Hepatic stellate cell (primary cell): ENCODE results near the gene MCOLN1.

Experiments
- DNase-seq: peaks from one replicate; pipeline ENCODE4 v3.0.0; 2011; ENCODE audit warnings: low spot score

MCOLN1 gene

GRCh38 chr19:7542556-7543348 is 20.3 kb downstream of the MCOLN1 start:
- DNase-seq = no peak

- no peak for DNase-seq
Measured at GRCh38 chr19:7544626-7545025, 22.2 kb downstream of the MCOLN1 start.

GRCh38 chr19:7545300-7545699 is 22.9 kb downstream of the MCOLN1 start:
- DNase-seq = no peak

GRCh38 chr19:7545904-7546303 is 23.5 kb downstream of the MCOLN1 start:
- DNase-seq = no peak

- DNase-seq = no peak
Measured at GRCh38 chr19:7547159-7547558, 24.7 kb downstream of the MCOLN1 start.

GRCh38 chr19:7549429-7550148 is 27.2 kb downstream of the MCOLN1 start:
- no peak for DNase-seq

- DNase-seq = no peak
Measured at GRCh38 chr19:7550169-7550770, 27.8 kb downstream of the MCOLN1 start.

- DNase-seq = peak; percentile 46
Measured at GRCh38 chr19:7550987-7551761, 28.8 kb downstream of the MCOLN1 start.

- DNase-seq = no peak
Measured at GRCh38 chr19:7552781-7553180, 30.4 kb downstream of the MCOLN1 start.

GRCh38 chr19:7554565-7554964 is 32.1 kb downstream of the MCOLN1 start:
- no peak for DNase-seq

GRCh38 chr19:7554990-7555864 is 32.8 kb downstream of the MCOLN1 start:
- DNase-seq = peak; percentile 54

- no peak for DNase-seq
Measured at GRCh38 chr19:7556696-7557315, 34.4 kb downstream of the MCOLN1 start.

- DNase-seq = no peak
Measured at GRCh38 chr19:7558667-7559066, 36.2 kb downstream of the MCOLN1 start.

- DNase-seq = no peak
Measured at GRCh38 chr19:7559102-7559501, 36.7 kb downstream of the MCOLN1 start.

GRCh38 chr19:7560255-7560654 is 37.8 kb downstream of the MCOLN1 start:
- DNase-seq = no peak

GRCh38 chr19:7561325-7561724 is 38.9 kb downstream of the MCOLN1 start:
- no peak for DNase-seq

- DNase-seq = no peak
Measured at GRCh38 chr19:7562646-7563393, 40.4 kb downstream of the MCOLN1 start.

- no peak for DNase-seq
Measured at GRCh38 chr19:7564866-7565265, 42.4 kb downstream of the MCOLN1 start.

GRCh38 chr19:7565332-7565731 is 42.9 kb downstream of the MCOLN1 start:
- DNase-seq = no peak

GRCh38 chr19:7570761-7571160 is 48.3 kb downstream of the MCOLN1 start:
- no peak for DNase-seq
